GM04503 (cell line): ENCODE measurements around the gene CPT1A.

Experiments used
- DNase-seq: peaks from one replicate; pipeline ENCODE4 v3.0.0-alpha.2; 2012; ENCODE audit warnings: low read depth

CPT1A gene

DNA sequence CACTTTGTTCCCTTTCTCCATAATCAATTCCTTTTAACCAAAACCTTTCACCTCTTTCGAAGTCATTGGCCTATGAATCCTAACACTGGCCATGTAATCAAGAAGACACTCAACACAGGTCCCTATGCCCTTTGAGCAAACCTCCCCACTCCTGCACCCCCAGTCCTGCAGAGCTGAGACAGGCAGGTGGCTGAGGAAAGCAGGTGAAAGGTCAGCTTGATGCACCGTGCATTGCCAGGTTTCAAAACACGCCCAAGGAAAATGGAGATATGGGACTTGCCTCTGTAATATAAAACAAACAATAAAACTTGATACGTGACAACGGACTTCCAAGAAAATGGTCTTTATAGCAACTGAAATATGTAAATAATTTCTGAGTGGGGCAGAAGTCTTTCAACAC lies 10.6 kb downstream of the CPT1A start:
- no peak for DNase-seq

DNA sequence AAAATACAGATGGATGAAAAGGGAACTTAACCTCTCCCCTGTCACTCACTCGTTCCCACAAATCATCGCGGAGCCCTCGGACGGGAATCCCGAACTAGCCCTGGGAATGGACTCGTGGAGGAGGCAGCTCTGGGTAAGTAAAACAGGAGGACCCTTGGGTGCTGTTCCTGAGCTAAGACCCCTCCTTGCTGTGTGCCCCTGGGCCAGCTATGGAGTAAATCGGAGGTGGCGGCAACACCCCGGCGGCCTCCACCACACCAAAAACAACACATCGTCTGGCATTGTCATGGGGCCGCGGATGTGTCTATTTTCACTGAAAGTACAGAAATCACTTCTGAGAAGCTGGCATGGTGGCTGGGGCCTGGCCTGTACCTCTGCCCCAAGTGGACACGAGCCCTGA lies 12.1 kb downstream of the CPT1A start:
- DNase-seq = no peak

DNA sequence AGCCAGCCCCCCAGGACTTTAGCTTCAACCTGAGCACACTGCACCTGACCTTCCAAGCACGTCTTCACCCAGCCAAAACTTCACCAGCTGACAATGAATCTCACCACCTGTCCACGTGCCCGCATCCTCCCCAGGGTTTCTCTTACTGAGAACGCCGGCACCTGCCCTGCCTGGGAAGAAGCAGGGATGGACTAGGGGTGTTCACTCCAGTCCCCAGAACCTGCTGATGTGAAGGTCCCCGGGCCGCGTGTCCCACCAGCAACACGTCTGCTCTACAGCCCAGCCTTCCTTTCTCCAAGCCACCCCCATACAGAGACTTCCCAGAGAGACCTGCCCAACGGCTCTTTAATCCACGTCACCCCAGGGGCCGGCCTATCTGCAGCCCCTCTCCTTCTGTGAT lies 12.8 kb downstream of the CPT1A start:
- DNase-seq = no peak

DNA sequence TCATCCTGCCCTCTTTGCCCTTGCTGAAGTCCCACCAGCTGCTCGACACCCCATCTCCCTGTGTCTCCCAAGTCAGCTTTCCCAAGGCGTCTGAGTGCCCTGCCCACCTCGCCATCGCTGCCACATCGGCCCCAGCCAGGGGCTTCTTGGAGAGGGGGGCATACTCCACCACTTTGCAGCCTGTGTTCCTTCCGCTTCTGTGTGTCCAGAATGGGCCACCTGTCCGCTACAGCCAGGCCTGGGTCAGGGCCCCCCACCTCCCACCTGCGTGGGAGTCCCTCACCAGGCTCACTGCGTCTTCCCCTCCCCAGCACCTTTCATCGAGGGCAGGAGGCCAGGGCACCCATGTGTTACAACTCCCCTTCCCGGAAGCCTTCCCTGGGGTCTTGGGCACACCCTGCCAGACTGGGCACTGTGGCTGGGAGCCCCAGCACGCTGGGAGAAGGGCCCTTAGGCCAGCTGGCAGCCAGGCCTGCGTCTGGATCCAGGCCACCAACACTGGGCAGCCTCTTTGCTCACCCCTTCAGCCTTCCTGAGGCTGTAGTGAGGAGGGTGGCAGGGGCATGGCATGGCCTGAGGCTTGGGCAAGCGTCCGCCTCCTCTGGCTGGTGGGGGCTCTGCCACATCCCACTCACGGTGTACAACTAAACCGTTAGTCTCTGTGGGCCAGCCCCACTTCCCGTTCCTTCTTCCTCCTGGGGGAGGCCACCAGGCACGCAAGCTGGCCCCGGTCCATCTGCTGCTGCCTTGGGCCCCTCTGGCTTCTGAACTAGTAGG lies 13.4 kb downstream of the CPT1A start:
- no peak for DNase-seq

DNA sequence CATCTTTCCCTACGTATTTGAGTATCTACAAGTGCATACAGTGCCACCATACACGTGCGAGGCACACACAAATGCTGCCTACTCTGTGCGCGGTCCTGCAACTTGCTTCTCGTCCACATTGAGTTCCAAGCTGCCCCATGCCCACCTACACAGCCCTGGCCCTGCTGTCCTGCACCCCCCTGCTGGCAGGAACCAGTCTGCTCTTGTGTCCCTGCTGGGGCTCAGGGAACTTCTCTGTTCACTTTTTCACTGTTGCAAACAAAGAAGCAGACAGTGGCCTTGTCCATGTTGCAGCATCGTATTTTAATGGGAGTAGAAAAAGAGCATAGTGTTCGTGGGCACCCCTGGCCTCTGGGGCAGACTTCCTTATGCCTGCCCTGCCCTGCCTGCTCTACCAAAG lies 14.0 kb downstream of the CPT1A start:
- DNase-seq = no peak

DNA sequence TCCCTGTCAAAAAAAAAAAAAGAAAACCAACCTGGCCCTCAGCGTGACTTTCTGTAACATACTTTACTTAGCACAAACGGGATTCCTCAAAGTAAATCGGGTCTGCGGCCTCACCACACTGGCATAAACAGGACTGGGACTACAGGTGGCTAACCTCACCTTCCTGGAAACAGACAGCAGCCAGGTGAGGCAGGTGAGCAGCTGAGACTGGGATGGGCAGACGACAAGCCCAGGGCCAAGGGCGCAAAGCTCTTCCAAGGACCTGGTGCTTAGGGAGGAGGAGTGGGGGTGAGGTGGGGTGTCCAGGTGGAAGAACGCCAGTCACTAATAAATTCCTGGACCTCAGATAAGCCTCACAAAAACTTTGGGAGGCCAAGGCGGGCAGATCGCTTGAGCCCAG lies 15.0 kb downstream of the CPT1A start:
- DNase-seq = no peak

DNA sequence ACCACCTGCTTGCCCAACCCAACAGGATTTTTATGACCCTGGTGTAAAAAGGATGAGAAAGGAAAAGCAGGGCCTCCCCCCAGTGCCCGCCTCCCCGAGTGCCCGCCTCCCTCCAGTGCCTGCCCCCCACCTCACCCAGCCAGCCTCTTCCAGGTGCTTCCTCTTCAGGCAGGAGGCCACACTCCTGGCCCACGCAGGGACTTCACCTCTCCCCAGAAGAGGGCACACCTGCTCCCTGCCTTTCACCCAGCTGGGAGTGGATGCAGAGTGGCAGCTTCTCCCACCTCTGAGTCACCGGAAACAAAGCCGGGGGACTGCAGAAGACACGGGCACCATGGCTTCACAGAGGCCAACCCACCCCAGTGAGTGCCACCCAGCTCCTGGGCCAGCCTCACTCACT lies 16.1 kb downstream of the CPT1A start:
- no peak for DNase-seq

DNA sequence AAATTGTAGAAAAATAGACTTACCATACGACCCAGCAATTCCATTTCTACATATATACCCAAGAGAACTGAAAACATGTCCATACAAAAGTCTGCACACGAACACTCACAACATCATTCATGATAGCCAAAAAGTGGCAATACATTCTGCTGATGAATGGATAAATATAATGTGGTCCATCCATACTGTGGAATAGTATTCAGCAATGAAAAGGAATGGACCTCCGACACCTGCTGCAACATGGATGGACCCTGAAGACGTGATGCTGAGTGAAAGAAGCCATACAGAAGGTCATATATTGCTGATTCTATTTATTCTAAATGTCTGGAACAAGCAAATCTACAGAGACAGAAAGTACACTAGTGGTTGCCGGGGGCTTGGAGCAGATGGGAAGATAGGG lies 19.2 kb downstream of the CPT1A start:
- no peak for DNase-seq

DNA sequence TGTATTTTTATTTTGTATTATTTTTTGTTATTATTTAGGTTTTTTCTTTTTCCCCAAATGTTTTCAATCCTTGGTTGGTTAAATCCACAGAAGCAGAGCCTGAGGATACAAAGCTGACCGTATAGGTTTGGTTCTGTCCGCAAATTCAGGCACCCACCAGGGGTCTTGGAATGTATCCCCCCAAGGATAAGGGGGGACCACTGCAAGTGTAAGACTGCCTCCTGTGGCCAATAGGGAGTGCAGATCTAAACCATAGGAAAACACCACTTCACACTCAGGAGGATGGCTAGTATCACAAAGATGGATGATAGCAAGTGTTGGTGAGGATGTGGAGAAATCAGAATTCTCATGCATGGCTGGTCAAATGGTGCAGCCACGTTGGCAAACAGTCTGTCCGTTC lies 20.0 kb downstream of the CPT1A start:
- DNase-seq = no peak

DNA sequence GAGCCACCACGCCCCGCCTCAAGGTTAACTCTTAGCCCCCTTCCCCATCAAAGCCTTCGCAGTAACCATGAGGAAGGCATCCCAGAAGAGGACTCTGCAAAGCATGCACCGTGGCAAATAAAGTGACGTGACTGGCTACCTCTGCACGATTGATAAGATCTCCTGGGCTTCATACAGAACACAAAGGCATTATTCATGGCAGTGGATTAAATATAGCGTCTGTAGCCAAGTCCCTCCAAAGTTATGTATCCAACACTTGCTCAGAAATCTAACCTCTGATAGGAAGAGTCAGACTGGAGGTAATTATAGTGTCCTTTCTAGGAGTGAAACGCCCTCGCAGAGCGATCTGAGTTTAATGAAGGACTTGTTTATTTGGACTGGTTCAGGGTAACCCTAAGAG lies 22.4 kb downstream of the CPT1A start:
- no peak for DNase-seq

DNA sequence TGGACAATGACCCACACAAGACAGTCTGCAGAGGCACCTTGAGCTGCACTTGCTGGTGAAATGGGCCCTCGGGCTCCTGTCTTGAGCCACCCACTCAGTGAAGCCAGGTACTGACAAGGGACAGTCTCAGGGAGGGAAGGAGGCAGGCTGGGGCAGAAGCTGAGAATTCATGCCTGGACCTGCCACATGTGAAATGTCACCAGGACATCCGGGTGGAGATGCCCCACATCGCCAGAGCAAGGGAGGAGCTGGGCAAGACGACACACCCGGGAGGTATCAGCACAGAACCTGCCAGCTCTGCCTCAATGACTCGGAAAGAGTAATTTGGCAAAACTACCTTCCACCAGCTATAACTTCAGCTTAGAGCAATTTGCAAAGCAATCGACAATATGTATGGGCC lies 23.5 kb downstream of the CPT1A start:
- DNase-seq = no peak

DNA sequence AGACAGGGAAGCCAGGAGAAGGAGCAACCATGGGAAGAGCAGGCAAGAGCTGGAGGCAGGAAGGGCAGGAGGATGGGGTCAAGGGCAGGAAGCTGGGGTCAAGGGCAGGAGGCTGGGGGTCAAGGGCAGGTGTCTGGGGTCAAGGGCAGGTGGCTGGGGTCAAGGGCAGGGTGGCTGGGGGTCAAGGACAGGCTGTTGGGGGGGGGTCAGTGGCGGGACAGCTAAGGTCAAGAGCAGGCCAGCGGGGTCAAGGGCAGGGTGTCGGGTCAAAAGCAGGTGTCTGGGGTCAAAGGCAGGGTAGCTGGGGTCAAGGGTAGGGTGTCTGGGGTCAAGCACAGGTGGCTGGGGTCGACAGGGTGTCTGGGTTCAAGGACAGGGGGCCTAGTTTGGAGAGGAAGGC lies 24.2 kb downstream of the CPT1A start:
- DNase-seq = no peak

DNA sequence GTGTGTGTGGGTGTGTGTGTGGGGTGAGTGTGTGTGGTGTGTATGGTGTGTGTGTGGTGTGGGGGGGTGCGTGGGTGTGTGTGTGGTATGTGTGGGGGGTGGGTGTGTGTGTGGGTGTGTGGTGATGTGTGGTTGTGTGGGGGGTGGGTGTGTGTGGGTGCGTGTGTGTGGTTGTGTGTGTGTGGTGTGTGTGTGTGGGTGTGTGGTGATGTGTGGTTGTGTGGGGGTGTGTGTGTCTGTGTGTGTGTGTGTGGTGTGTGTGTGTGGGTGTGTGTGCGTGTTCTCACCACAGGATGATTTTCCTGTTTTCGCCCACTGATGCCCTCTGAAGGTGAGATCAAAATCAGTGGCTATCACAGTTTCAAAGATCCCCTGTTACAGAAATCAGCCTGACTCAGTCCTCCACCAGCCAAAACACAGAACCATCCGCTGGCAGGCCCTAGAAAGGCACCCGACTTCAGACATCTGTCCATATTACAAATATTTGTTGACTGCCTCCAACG lies 24.7 kb downstream of the CPT1A start:
- DNase-seq = no peak

DNA sequence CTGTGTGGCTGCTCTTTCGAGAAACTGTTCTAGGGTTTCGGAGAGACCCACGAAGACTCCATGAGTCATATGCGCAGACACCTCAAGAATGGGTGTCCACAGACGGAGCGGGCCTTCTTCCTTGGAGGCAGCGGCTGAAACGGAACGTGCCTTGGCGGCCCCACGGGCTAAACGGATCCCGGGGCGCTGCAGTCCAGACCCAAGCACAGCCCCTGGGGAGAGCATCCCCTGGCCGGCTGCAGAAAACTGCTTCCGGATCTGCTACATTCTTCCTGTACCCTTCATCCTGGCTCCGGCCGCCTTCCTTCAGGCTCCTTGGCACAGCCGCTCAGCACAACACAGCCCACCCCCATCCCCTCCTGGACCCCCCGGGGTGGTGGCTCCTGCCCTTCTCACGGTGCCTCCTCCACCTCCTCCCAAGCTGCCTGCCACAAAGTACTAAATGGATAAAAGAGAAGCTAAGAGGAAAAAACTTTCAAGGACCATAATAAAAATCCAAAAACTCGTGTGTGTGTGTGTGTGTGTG lies 25.4 kb downstream of the CPT1A start:
- DNase-seq = no peak

DNA sequence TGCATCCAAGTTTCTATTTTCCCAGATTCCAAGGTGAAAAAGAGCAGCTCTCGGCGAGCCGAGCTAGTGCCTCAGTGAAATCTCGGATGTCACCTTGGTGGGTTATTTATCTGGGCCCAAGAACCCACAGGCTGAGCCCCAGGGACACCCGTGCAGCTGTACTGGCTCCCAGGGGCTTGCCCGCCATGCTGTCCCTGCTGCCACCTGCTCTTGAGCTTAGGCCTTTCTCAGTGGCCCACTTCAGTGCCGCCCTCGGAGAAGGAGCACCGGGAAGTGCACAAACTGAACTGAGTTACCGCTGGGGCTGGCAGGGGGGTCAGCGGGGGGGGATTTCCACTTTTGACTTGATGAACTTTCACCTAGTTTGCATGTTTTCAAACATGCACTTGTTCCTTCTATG lies 27.9 kb downstream of the CPT1A start:
- no peak for DNase-seq

DNA sequence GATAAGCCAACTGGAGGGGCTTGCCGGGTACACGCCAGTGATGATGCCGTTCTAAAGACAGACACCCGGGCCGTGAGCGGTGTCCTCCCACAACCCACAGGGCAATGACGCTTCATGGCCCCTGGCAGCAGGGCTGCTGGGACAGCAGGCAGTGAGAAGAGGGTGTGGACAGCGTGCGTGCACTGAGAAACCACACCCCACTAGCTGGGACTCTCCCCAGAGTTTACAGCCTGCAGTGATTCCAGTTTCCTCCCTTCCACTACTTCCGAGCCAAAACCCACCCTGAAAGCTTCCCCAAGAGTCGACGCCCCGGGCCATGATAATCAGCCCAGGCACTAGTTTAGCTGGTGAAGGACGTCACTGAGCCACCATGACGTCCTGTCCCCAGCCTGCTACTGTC lies 29.2 kb downstream of the CPT1A start:
- no peak for DNase-seq

DNA sequence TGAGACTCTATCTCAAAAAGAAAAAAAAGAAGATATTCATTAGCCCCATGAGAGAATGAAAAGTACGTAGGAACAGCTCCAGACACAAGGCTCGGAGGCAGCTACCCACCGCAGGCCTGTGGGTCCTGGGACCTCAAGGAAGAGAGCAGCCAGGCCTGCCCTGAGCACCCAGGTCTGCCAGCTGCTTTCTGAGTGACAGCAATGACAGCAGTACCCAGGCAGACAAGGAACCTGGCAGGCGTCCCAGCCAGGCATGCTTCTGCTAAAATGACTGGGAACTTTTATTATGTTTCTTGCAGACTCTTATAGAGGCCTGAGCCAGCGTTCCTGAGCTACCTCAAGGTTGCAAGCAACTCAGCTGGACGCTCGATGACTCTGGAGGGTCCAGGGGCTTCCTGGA lies 31.6 kb downstream of the CPT1A start:
- DNase-seq = no peak

DNA sequence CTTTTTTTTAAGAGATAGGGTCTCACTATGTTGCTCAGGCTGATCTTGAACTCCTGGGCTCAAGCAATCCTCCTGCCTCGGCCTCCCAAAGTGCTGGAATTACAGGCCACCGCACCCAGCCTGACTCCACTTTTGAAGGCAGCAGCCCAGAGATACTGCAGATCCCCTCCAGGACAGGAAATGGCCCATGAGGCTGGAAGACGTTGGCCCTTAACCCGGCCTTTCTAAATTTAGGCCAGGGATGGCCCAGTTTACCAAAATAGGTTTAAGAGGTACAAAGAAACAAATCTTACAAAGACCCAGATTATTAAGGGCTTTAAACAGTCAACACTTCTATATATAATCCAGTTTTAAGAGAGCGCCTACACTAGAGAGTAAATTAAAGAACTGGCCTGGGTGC lies 32.2 kb downstream of the CPT1A start:
- DNase-seq = no peak

DNA sequence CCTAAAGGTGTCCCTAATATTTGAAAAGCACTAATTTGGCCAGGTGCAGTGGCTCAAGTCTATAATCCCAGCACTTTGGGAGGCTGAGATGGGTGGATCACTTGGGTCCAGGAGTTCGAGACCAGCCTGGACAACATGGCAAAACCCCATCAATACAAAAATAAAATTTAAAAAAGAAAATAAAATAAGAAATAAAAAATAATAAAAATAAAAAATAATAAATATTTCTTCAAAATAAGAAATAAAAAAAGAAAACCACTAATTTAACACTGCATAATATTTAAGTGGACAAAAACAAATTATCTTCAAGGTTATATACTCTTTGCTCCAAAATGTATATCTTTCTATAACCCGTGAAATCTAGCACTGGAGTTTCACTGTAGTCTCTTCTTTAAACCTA lies 32.9 kb downstream of the CPT1A start:
- no peak for DNase-seq

DNA sequence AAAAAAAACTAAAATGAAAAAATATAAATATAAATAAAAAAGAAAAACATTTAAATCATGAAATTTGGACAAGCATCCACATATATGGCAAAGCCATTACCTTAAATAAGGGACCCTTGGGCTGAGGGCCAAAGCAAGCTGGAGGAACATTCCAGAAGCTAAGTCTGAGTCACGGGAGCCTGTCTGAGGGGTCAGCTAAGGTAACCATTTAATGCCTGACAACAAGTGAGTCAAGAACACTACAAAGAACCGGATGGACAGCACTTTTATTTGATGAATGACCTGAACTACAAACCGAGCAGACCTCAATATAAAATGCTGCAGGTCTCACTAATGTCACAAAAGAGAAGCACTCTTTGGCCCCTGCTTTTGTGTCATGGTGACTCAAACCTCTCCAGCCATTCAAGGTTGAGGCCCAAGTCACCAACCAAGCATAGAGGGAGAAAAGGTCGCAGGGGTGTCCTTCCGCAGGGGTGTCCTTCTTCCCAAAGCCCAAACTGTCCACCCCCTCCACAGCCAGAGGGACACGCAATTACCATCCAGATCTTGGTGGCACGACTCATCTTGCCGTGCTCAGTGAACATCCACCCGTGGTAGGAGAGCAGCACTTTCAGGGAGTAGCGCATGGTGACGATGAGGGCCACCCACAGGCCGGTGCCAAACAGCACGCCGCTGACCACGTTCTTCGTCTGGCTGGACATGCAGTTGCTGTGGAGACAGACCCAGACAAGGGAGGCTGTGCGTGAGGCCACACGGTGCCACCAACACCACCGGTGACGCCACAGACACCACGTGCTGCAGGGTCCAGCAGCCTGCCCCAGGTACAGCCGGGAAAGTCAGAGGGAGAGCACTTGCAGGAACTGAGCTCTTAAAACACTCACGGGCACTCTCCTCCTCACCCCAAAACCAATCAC lies 34.5 kb downstream of the CPT1A start:
- peak; percentile 16 for DNase-seq

DNA sequence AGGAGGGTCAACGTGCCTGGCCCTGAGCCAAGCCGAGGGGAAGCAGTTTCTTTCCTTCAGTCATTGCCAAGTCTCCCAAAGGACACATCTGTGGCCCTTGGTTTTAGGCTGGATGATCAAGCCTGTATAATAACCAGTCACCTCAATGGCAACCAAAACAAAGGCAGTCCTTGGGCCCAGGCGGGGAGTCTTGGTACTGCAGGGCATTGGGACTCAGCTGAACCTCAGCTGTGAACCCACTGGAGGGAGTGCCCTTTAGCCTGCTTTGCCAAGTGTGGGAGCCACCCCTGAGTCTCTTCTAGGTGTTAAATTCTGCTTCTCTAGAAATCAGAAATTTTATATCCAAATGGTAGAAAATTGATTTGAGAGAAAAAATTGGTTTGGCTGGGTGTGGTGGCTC lies 36.9 kb downstream of the CPT1A start:
- no peak for DNase-seq

DNA sequence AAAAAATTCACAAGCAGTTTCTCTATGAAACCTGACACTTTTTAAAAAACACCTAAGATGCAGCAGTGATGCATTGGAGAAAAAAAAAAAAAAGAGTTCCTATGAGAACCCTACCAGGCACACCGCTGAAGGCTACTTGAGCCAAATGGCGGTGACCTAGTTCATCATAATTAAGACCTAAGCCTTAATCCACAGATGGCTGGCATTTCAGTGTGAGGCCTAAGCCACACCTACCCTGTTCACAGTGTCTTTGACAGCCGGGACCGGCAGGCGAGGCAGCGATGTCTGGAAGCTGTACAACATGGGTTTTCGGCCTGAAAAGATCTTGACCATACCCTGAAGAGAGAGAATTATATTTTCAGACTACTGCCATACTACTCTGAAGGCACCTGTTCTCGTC lies 38.0 kb downstream of the CPT1A start:
- no peak for DNase-seq

DNA sequence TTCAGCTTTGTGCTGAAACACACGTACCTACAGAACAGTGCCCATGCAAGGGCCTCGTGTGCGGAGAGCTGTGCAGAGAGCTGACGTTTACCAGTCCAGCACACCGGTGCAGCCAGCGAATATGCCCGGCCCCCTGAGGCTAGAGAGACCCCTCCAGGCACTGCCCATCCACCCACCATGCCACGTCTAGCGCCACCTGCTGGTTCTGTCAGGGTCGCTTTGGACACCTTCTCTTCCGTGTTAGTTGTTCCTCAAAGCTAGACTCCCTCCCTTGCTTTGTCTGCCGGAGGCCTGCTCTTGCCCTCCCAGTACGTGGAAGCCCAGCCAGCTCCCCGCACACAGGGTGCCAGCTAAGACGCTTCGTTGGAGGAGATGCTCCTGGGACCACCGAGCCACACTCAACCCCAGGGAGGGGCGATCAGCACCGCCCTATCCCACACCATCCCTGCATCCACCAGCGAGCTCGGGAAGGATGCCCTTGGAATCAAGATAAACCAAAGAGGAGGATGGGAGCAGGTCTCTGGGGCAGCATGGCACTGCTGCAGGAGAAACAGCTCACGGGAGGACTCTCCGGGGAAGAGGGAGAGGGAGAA lies 43.4 kb downstream of the CPT1A start:
- no peak for DNase-seq
